Naive thymus-derived CD4-positive, alpha-beta T cell (primary cell): ENCODE data around the gene CACNA1S. TPM values are rescaled to one million over a fixed set of nuclear protein-coding genes. Genes with fewer than 3 reads are reported as not detected.

ENCODE experiments used
- ATAC-seq: fragments of 150-1000 bp; cut with Tn5 transposase; 2 replicates; pipeline ENCODE4 v1.10.0; 2021; ENCODE audit warnings: mild to moderate bottlenecking, moderate library complexity
- CTCF ChIA-PET: fragments of 350-600 bp; sonication (Branson Sonifier 250); formaldehyde crosslinking; loops from one replicate; lab custom pipeline; 2021; ENCODE audit warnings: antibody characterized with exemption; lab: Charles Lee
- POLR2A ChIA-PET: fragments of 350-600 bp; sonication (Branson Sonifier 250); formaldehyde crosslinking; loops from one replicate; lab custom pipeline; 2021; ENCODE audit warnings: antibody characterized with exemption, inconsistent platforms; lab: Charles Lee
- DNase-seq, 9 donors: peaks; one replicate each; pipeline versions ENCODE4 v3.0.0 to v3.0.0-alpha.2; 2020 to 2022; ENCODE audit warnings: mixed read lengths in 1 of 9
- H3K27ac ChIP-seq: one replicate; pipeline ENCODE4 v1.7.0; 2013; ENCODE audit warnings: mild to moderate bottlenecking, low read depth, low read length, moderate library complexity
- H3K27me3 ChIP-seq, 2 donors: one replicate each; pipeline ENCODE4 v1.7.0; 2013; ENCODE audit warnings: low read length in 2 of 2, mild to moderate bottlenecking in 2 of 2, moderate library complexity in 2 of 2; ENCODE audit not compliant: control insufficient read depth in 2 of 2, insufficient read depth in 2 of 2
- H3K36me3 ChIP-seq, 3 experiments: 1 replicate in 2 of 3; 2 replicates in 1 of 3; pipeline ENCODE4 v1.7.0; 2013; ENCODE audit warnings: low read length in 3 of 3, mild to moderate bottlenecking in 3 of 3, moderate library complexity in 1 of 3; ENCODE audit not compliant: insufficient read depth in 3 of 3, control insufficient read depth in 2 of 3
- H3K4me1 ChIP-seq, 2 donors: one replicate each; pipeline ENCODE4 v1.7.0; 2013; ENCODE audit warnings: low read length in 2 of 2, mild to moderate bottlenecking in 2 of 2, moderate library complexity in 1 of 2; ENCODE audit not compliant: control insufficient read depth in 2 of 2, insufficient read depth in 2 of 2
- H3K4me3 ChIP-seq: 2 replicates; pipeline ENCODE4 v1.7.0; 2013; ENCODE audit warnings: mild to moderate bottlenecking, low read length
- H3K9me3 ChIP-seq, 3 experiments: 1 replicate in 2 of 3; 2 replicates in 1 of 3; pipeline ENCODE4 v1.7.0; 2013; ENCODE audit warnings: low read length in 3 of 3; ENCODE audit not compliant: control insufficient read depth in 2 of 3
- H3K27ac Mint-ChIP-seq, 9 donors: one replicate each; pipeline ENCODE4 v1.8.0; 2020 to 2022; ENCODE audit warnings: mixed read lengths in 9 of 9, mild to moderate bottlenecking in 8 of 9, moderate library complexity in 5 of 9, inconsistent platforms in 2 of 9
- H3K27me3 Mint-ChIP-seq, 5 donors: one replicate each; pipeline ENCODE4 v1.8.0; 2021 to 2022; ENCODE audit warnings: mixed read lengths in 5 of 5, mild to moderate bottlenecking in 1 of 5
- H3K36me3 Mint-ChIP-seq, 5 donors: one replicate each; pipeline ENCODE4 v1.8.0; 2020 to 2022; ENCODE audit warnings: mixed read lengths in 5 of 5, mild to moderate bottlenecking in 3 of 5, inconsistent platforms in 1 of 5
- H3K4me1 Mint-ChIP-seq, 7 donors: one replicate each; pipeline ENCODE4 v1.8.0; 2020 to 2022; ENCODE audit warnings: mixed read lengths in 7 of 7, mild to moderate bottlenecking in 3 of 7, inconsistent platforms in 1 of 7
- H3K4me3 Mint-ChIP-seq, 10 donors: one replicate each; pipeline ENCODE4 v1.8.0; 2020 to 2022; ENCODE audit warnings: mild to moderate bottlenecking in 10 of 10, mixed read lengths in 10 of 10, moderate library complexity in 6 of 10, inconsistent platforms in 2 of 10
- H3K9me3 Mint-ChIP-seq, 11 donors: one replicate each; pipeline ENCODE4 v1.8.0; 2020 to 2022; ENCODE audit warnings: mixed read lengths in 11 of 11, mild to moderate bottlenecking in 4 of 11, inconsistent platforms in 1 of 11, moderate library complexity in 1 of 11
- intact Hi-C, 2 donors: fragments of 100-400 bp; cut with micrococcal nuclease; formaldehyde crosslinking; loops; one replicate each; pipeline ENCODE4 v1.15.1; 2023
- polyA plus RNA-seq, 2 donors: library from polyadenylated mRNA; unstranded; fragments of 300-500 nt; fragmentation: Illumina TruSeq; gene quantifications; one replicate each; pipeline ENCODE4 v1.2.3, GENCODE V29; 2021
- total RNA-seq, 6 experiments: library from RNA in 5 of 6; stranded (reverse) in 5 of 6; gene quantifications; 1 replicate in 5 of 6; 2 replicates in 1 of 6; pipeline ENCODE4 v1.2.3 and lab custom pipeline; 2021 to 2026

Gene CACNA1S
- total and polyA plus RNA-seq, 7 experiments from 2014 or later, result not detected

DNA sequence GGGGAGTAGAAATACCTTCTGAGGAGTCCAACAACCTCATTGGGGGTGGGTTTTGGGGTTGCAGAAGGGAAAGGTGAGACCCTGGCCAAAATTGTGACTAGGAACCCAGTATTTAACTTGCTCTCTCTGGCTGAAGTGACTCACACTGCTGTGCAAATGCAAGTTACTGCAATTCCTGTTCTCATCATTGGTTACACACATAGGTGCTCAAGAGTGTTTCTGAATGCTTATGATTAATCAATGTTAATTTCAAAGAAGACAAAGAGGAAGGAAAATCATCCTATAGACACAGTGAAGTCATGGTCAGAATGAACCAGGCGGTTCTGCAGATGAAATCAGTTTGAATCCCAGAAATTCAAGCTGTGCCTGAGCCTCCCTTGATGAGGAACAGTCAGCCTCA is 11.6 kb upstream of the CACNA1S start:
- Mint-ChIP-seq H3K27me3 (peaks cover 8 to 24% (median 11%) of the 10 kb centered on the region in 5 donors), H3K4me3 (no peak overlapping the region), H3K36me3 (peaks cover 0 to 3% (median 0%) of the 10 kb centered on the region in 5 donors), H3K9me3 (peaks cover 0 to 1% (median 0%) of the 10 kb centered on the region in 11 donors), H3K4me1 (peaks cover 0 to 10% (median 7%) of the 10 kb centered on the region in 7 donors), H3K27ac (no peak overlapping the region)
- Histone ChIP-seq H3K9me3 (no peaks in the 10 kb centered on the region), H3K36me3 (no peaks in the 10 kb centered on the region), H3K27ac (no peak overlapping the region), H3K4me3 (no peak overlapping the region), H3K4me1 (peaks cover 0 to 4% of the 10 kb centered on the region in 2 donors), H3K27me3 (peaks cover 0 to 5% of the 10 kb centered on the region in 2 donors)
- intact Hi-C loops, result no loop called here
- POLR2A ChIA-PET, result no interaction called here
- DNase-seq, result no peak
- CTCF ChIA-PET, result no interaction called here
- no peak for ATAC-seq

DNA sequence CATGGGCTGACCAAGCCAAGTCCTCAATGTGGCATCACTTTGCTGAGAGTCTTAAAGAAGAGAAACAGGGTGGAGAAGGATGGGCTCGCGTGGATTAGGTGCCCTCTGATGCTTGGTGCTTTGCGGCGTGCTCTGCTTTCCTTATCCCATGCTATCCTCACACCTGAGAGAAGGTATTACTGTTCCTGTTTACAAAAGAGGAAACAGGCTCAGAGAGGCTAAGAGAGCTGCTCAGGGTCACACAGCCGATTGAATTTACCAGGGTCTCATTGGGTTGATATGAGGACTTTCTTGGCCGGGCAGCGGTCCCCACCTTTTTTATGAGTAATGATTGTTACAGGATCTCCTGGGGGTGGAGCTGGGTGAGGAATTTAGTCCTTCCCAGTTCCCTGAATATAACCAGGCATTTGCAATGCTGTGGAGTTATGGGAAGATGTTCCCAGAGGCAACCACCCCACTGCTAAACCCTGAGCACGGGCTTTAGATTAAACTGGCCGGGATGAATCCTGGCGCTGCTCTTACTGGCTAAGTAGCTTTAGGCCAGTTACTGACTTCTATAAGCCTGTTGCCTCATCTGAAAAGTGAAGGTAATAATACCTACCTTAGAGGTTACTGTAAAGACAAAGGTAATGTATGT is 10.2 kb upstream of the CACNA1S start:
- ChIA-PET POLR2A (no interaction called here), CTCF (no interaction called here)

DNA sequence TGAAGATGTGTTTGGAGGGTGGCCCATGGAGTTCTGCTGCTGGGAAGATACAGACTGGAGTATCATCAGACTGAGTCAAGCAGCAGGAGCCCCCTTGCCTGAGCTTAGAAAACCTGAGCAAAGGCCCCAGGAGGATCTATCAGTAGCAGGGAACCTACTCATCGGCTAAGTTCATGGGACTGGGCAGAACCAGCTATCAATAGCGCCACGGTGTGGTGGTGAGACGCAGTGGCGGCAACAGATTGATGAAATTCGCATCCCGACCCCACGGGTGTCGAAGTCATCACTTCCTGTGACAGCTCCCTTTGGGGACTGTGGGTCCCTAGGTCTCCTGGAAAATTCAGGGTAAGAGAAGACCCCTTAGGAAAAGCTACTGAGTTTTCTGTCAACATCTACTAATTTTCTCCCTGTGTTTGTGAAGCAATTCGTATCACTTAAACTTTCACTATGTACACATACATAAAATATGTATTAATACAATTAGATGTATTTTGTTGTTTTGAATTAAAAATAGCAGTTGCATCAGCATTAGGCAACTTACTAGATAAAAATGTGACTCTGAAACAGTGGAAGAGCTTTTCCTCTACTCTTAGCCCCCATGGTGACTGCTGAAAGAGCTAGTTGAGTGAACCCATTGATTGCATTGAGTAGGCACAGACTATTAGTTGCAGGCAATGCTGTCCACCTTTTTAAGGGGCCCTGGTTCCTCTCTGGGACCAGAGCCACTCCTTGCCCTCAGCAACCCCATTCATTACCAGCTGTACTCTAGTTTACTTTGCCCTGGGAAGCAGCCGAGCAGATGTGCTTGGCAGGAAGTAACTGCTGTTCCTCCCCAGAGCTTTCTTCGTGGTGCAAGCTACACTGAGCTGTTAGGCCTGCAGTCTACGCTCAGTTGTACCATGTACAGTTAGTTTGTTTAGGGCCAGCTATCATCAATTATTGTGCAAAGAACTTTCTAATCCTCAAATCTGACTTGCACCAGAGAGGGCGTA is 7.3 kb upstream of the CACNA1S start:
- DNase-seq, result peak in 7 of 9 donors; percentile 20 to 43 (median 27)
- Mint-ChIP-seq H3K9me3 (no peaks in the 10 kb centered on the region), H3K27me3 (peaks cover 0 to 44% (median 0%) of the 10 kb centered on the region in 5 donors), H3K36me3 (peaks cover 0 to 4% (median 0%) of the 10 kb centered on the region in 5 donors), H3K4me1 (peaks cover 1 to 23% (median 18%) of the 10 kb centered on the region in 7 donors), H3K27ac (no peak overlapping the region), H3K4me3 (no peak overlapping the region)
- peak; percentile 52 for ATAC-seq
- POLR2A ChIA-PET, result interaction anchor here (1.1 to 1.3 kb wide), 2 partner anchors 10 to 35 kb away, joined by 3 read pairs; no protein-coding TSS in a partner anchor
- no peak overlapping the region for H3K27ac ChIP-seq
- H3K9me3 ChIP-seq, result no peaks in the 10 kb centered on the region
- peaks cover 0 to 1% (median 0%) of the 10 kb centered on the region in 3 experiments for H3K36me3 ChIP-seq
- intact Hi-C loops, result loop anchor here in 1 of 2 donors (1.0 kb wide), 1 partner anchor 33 kb away; no protein-coding TSS in a partner anchor
- H3K4me1 ChIP-seq, result peaks cover 0 to 11% of the 10 kb centered on the region in 2 donors
- CTCF ChIA-PET, result interaction anchor here (0.9 to 1.7 kb wide), 3 partner anchors 35 to 147 kb away, joined by 3 to 5 read pairs (median 4); partner anchors contain the start of gene TMEM9
- peaks cover 0 to 4% of the 10 kb centered on the region in 2 donors for H3K27me3 ChIP-seq
- H3K4me3 ChIP-seq, result no peak overlapping the region

More for the DNA sequence above, 10.2 kb upstream of the CACNA1S start:
- Mint-ChIP-seq H3K9me3 (peaks cover 0 to 1% (median 0%) of the 10 kb centered on the region in 11 donors), H3K36me3 (peaks cover 0 to 3% (median 0%) of the 10 kb centered on the region in 5 donors), H3K27me3 (peaks cover 8 to 29% (median 11%) of the 10 kb centered on the region in 5 donors), H3K4me1 (peaks cover 0 to 13% (median 7%) of the 10 kb centered on the region in 7 donors), H3K27ac (no peak overlapping the region), H3K4me3 (no peak overlapping the region)
- H3K27me3 ChIP-seq, result peaks cover 0 to 5% of the 10 kb centered on the region in 2 donors
- peaks cover 0 to 4% of the 10 kb centered on the region in 2 donors for H3K4me1 ChIP-seq
- H3K27ac ChIP-seq, result no peak overlapping the region
- no peak for ATAC-seq
- DNase-seq, result no peak
- H3K4me3 ChIP-seq, result no peak overlapping the region
- H3K36me3 ChIP-seq, result no peaks in the 10 kb centered on the region
- no peaks in the 10 kb centered on the region for H3K9me3 ChIP-seq
- intact Hi-C loops, result no loop called here

DNA sequence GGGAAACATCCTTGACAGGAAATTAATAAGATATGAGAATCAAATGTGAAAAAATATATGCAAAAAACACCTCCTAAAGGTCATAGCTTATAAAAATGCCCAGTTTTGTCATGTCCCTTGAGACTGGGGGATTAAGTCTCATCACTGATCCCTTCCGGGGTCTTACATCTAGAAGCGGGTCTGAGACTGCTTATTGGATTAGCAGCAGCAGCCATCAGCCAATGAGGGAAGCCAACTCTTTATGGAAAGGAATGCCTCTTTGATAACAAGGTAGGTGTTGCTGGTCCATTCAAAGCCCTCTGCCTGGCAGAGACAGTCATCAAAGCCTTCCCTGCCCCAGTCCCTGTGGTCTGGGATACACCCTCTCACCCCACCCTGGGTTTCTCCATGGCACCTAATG is 3.9 kb upstream of the CACNA1S start:
- no peak overlapping the region for H3K27ac Mint-ChIP-seq
- Histone ChIP-seq H3K27me3 (no peaks in the 10 kb centered on the region), H3K27ac (no peak overlapping the region), H3K4me3 (no peak overlapping the region), H3K9me3 (no peaks in the 10 kb centered on the region), H3K4me1 (peaks cover 0 to 11% of the 10 kb centered on the region in 2 donors), H3K36me3 (peaks cover 0 to 4% (median 0%) of the 10 kb centered on the region in 3 experiments)
- ATAC-seq, result no peak
- POLR2A ChIA-PET, result interaction anchor here (2.2 kb wide), 1 partner anchor 38 kb away, joined by 11 read pairs; the partner anchor contains the start of gene TMEM9
- peaks cover 0 to 4% (median 0%) of the 10 kb centered on the region in 5 donors for H3K36me3 Mint-ChIP-seq
- H3K27me3 Mint-ChIP-seq, result peaks cover 0 to 50% (median 0%) of the 10 kb centered on the region in 5 donors
- peaks cover 1 to 30% (median 23%) of the 10 kb centered on the region in 7 donors for H3K4me1 Mint-ChIP-seq
- no peak for DNase-seq
- no peaks in the 10 kb centered on the region for H3K9me3 Mint-ChIP-seq
- CTCF ChIA-PET, result interaction anchor here (1.2 kb wide), 1 partner anchor 33 kb away, joined by 3 read pairs; no protein-coding TSS in a partner anchor
- intact Hi-C loops, result no loop called here
- peak overlapping the region in 7 of 10 donors; percentile 51 to 94 (median 61) for H3K4me3 Mint-ChIP-seq

DNA sequence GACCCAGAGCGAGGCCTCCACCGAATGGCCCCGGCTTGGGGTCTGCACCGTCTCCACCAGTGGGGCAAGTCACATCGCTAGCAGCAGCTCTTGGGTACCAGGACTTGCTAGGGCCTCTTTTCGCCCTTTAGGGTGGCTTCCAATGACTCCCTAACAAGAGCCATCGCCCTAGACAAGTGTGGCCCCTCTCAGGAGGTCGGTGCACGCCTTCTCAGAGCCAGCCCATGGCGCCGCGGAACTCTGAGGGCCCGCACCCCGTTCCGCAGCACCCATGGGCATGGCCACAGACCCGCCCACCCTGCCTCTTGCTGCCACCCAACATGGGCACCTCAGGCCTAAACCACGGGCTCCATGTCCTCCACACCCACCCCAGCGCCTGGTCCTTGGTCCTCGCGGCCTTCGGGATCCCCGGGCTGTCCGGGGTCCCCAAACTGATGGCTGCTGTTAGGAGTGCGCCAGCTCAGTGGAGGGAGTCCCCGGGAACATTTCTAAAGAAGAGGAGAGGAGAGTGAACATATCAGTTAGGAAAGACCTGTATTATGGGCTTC is 3.2 kb upstream of the CACNA1S start:
- no peak overlapping the region for H3K27ac ChIP-seq
- intact Hi-C loops, result loop anchor here (2.0 kb wide), 2 partner anchors 39 to 391 kb away; partner anchors contain the start of genes CSRP1 (in 1 of the 2) and TMEM9 (in 1 of the 2)
- POLR2A ChIA-PET, result interaction anchor here (0.7 to 2.5 kb wide), 4 partner anchors 23 to 95 kb away, joined by 3 to 12 read pairs (median 9); partner anchors contain the start of gene TMEM9
- peaks cover 0 to 11% of the 10 kb centered on the region in 2 donors for H3K4me1 ChIP-seq
- Mint-ChIP-seq H3K27me3 (peaks cover 0 to 46% (median 0%) of the 10 kb centered on the region in 5 donors), H3K9me3 (peaks cover 0 to 2% (median 0%) of the 10 kb centered on the region in 11 donors), H3K4me1 (peaks cover 1 to 30% (median 23%) of the 10 kb centered on the region in 7 donors), H3K36me3 (peaks cover 0 to 4% (median 0%) of the 10 kb centered on the region in 5 donors), H3K27ac (peak overlapping the region in 1 of 9 donors; percentile 83), H3K4me3 (peak overlapping the region in 8 of 10 donors; percentile 36 to 94 (median 74))
- H3K27me3 ChIP-seq, result no peaks in the 10 kb centered on the region
- CTCF ChIA-PET, result interaction anchor here (1.2 kb wide), 2 partner anchors 32 to 38 kb away, joined by 3 read pairs; no protein-coding TSS in a partner anchor
- no peaks in the 10 kb centered on the region for H3K9me3 ChIP-seq
- no peak for DNase-seq
- H3K36me3 ChIP-seq, result peaks cover 0 to 4% (median 0%) of the 10 kb centered on the region in 3 experiments
- H3K4me3 ChIP-seq, result no peak overlapping the region
- ATAC-seq, result no peak
